GM19467 (cell line): ENCODE data around the gene SRI.
"Not testable (repeated sequence)": the region's sequence is repeated elsewhere in the genome, so short reads cannot be mapped to it uniquely, and the experiment has no call there.

Experiments used
- ATAC-seq: cut with Tn5 transposase; IDR thresholded peaks from one replicate; pipeline ENCODE4 v1.9.1; 2021; ENCODE audit warnings: mild to moderate bottlenecking, moderate library complexity; ENCODE audit not compliant: unreplicated experiment

Gene SRI

GRCh38 chr7:88219781-88220747, at the start of gene SRI:
TSS of gene SRI (minus strand) at chr7:88220038. CDS start at chr7:88220026, 12 bp downstream.
- peak; percentile 64 for ATAC-seq

GRCh38 chr7:88269586-88269985, 49.7 kb upstream of the SRI start:
- ATAC-seq, result no peak

GRCh38 chr7:88268858-88269257, 49.0 kb upstream of the SRI start:
- ATAC-seq, result no peak

GRCh38 chr7:88268051-88268450, 48.2 kb upstream of the SRI start:
- ATAC-seq, result no peak

GRCh38 chr7:88267421-88267820, 47.6 kb upstream of the SRI start:
- ATAC-seq, result no peak

GRCh38 chr7:88264987-88265386, 45.1 kb upstream of the SRI start:
- not testable (repeated sequence) for ATAC-seq

- ATAC-seq, result no peak
Observed at GRCh38 chr7:88262562-88262961, 42.7 kb upstream of the SRI start.

- no peak for ATAC-seq
Observed at GRCh38 chr7:88260719-88261118, 40.9 kb upstream of the SRI start.

GRCh38 chr7:88259656-88260380, 40.0 kb upstream of the SRI start:
- no peak for ATAC-seq

GRCh38 chr7:88258296-88258695, 38.5 kb upstream of the SRI start:
- ATAC-seq, result not testable (repeated sequence)

- no peak for ATAC-seq
Observed at GRCh38 chr7:88256906-88257305, 37.1 kb upstream of the SRI start.

GRCh38 chr7:88254721-88255424, 35.0 kb upstream of the SRI start:
- no peak for ATAC-seq

GRCh38 chr7:88253640-88254039, 33.8 kb upstream of the SRI start:
- no peak for ATAC-seq

GRCh38 chr7:88244258-88244657, 24.4 kb upstream of the SRI start:
- ATAC-seq, result no peak

- peak; percentile 76 for ATAC-seq
Observed at GRCh38 chr7:88243345-88243909, 23.6 kb upstream of the SRI start.

GRCh38 chr7:88239852-88240251, 20.0 kb upstream of the SRI start:
- ATAC-seq, result no peak

GRCh38 chr7:88233828-88234227, 14.0 kb upstream of the SRI start:
- ATAC-seq, result no peak

GRCh38 chr7:88230646-88231045, 10.8 kb upstream of the SRI start:
- ATAC-seq, result no peak

- no peak for ATAC-seq
Observed at GRCh38 chr7:88229302-88229995, 9.6 kb upstream of the SRI start.

- ATAC-seq, result no peak
Observed at GRCh38 chr7:88226886-88227516, 7.2 kb upstream of the SRI start.
